Mesendoderm (in vitro differentiated cells): Measurements from ENCODE around the gene TEX38.

Experiments
- DNase-seq: peaks from one replicate; pipeline ENCODE4 v3.0.0; 2013
- H2AK5ac ChIP-seq: 2 replicates; pipeline ENCODE4 v1.6.1; 2013; ENCODE audit warnings: low read length, inconsistent platforms
- H2BK120ac ChIP-seq: 2 replicates; pipeline ENCODE4 v1.6.1; 2013; ENCODE audit warnings: low read depth, mild to moderate bottlenecking, low read length, moderate library complexity, mixed read lengths
- H2BK15ac ChIP-seq: replicated peaks from 2 replicates; pipeline ENCODE4 v1.6.1; 2013; ENCODE audit warnings: low read depth, mild to moderate bottlenecking, moderate library complexity
- H2BK5ac ChIP-seq: 2 replicates; pipeline ENCODE4 v1.6.1; 2013; ENCODE audit warnings: low read length, inconsistent platforms
- H3K18ac ChIP-seq: 2 replicates; pipeline ENCODE4 v1.6.1; 2013; ENCODE audit warnings: mild to moderate bottlenecking, low read length, mixed read lengths
- H3K23ac ChIP-seq: one replicate; pipeline ENCODE4 v1.6.1; 2013; ENCODE audit warnings: low read length
- H3K27ac ChIP-seq: 2 replicates; pipeline ENCODE4 v1.5.1; 2013; ENCODE audit warnings: low read depth, mild to moderate bottlenecking, inconsistent platforms, low read length, moderate library complexity
- H3K27me3 ChIP-seq: 2 replicates; pipeline ENCODE4 v1.6.1; 2013; ENCODE audit warnings: low read length, control low read depth, mild to moderate bottlenecking, inconsistent platforms; ENCODE audit not compliant: insufficient read depth, poor library complexity
- H3K36me3 ChIP-seq: 2 replicates; pipeline ENCODE4 v1.6.1; 2013; ENCODE audit warnings: low read length, inconsistent platforms; ENCODE audit not compliant: control insufficient read depth, insufficient read depth
- H3K4ac ChIP-seq: one replicate; pipeline ENCODE4 v1.6.1; 2013; ENCODE audit warnings: low read depth, mild to moderate bottlenecking, low read length, moderate library complexity
- H3K4me1 ChIP-seq: 2 replicates; pipeline ENCODE4 v1.6.1; 2013; ENCODE audit warnings: low read depth, low read length, inconsistent platforms; ENCODE audit not compliant: control insufficient read depth
- H3K4me2 ChIP-seq: 2 replicates; pipeline ENCODE4 v1.6.1; 2013; ENCODE audit warnings: low read length
- H3K4me3 ChIP-seq: 2 replicates; pipeline ENCODE4 v1.5.1; 2013; ENCODE audit warnings: mild to moderate bottlenecking, low read length
- H3K56ac ChIP-seq: one replicate; pipeline ENCODE4 v1.6.1; 2013; ENCODE audit warnings: low read length
- H3K79me1 ChIP-seq: 2 replicates; pipeline ENCODE4 v1.6.1; 2013; ENCODE audit warnings: low read length, inconsistent platforms
- H3K79me2 ChIP-seq: 2 replicates; pipeline ENCODE4 v1.6.1; 2013; ENCODE audit warnings: mild to moderate bottlenecking, low read length; ENCODE audit not compliant: control insufficient read depth, insufficient read depth
- H3K9ac ChIP-seq: 2 replicates; pipeline ENCODE4 v1.6.1; 2013; ENCODE audit warnings: low read length, inconsistent platforms
- H4K5ac ChIP-seq: one replicate; pipeline ENCODE4 v1.6.1; 2013; ENCODE audit warnings: low read length
- H4K8ac ChIP-seq: one replicate; pipeline ENCODE4 v1.6.1; 2013; ENCODE audit warnings: low read depth, mild to moderate bottlenecking, control low read depth, low read length, moderate library complexity
- WGBS: extraction: QIAGEN DNeasy Blood & Tissue Kit; methylation state at CpG from one replicate; pipeline ENCODE4 v1.1.7; 2013; ENCODE audit warnings: low lambda C conversion rate, missing lambda C conversion rate; ENCODE audit not compliant: insufficient coverage; ENCODE audit errors: extremely low coverage; 5-methylcytosine and 5-hydroxymethylcytosine counted together

The TEX38 gene

GRCh38 chr1:46667782-46668760 lies 3.6 kb upstream of the TEX38 start, which contains the start of gene ATPAF1:
Gene ATPAF1 (minus strand): TSS chr1:46668364. CDS start chr1:46668322, 42 bp downstream.
- peak within 1 kb of the TSS; percentile 99 for H4K5ac ChIP-seq
- peak within 1 kb of the TSS; percentile 61 for H3K4me3 ChIP-seq
- H4K8ac ChIP-seq = no peak within 1 kb of the TSS
- H2BK120ac ChIP-seq = no peak within 1 kb of the TSS
- H3K27ac ChIP-seq = peak within 1 kb of the TSS; percentile 55
- no peaks in the 10 kb centered on the region for H3K27me3 ChIP-seq
- peaks cover 6% of the 10 kb centered on the region for H3K79me1 ChIP-seq
- peak within 1 kb of the TSS; percentile 91 for H3K56ac ChIP-seq
- peaks cover 2% of the 10 kb centered on the region for H3K79me2 ChIP-seq
- peaks cover 4% of the 10 kb centered on the region for H3K4me1 ChIP-seq
- no CpG with 5 or more reads among the region's 96 CpGs for WGBS
- peak within 1 kb of the TSS; percentile 62 for H2AK5ac ChIP-seq
- peak; percentile 93 for DNase-seq
- peak within 1 kb of the TSS; percentile 52 for H3K18ac ChIP-seq
- peak within 1 kb of the TSS; percentile 16 for H3K23ac ChIP-seq
- peak within 1 kb of the TSS; percentile 82 for H3K9ac ChIP-seq
- H3K4ac ChIP-seq = peak within 1 kb of the TSS; percentile 38
- no peak within 1 kb of the TSS for H2BK5ac ChIP-seq
- H2BK15ac ChIP-seq = no peak within 1 kb of the TSS
- H3K36me3 ChIP-seq = no peaks in the 10 kb centered on the region
- H3K4me2 ChIP-seq = peak within 1 kb of the TSS; percentile 99

- H3K79me2 ChIP-seq = peaks cover 2% of the 10 kb centered on the region
- no peak overlapping the region for H3K4me2 ChIP-seq
- H2BK120ac ChIP-seq = no peak overlapping the region
- no peak overlapping the region for H2BK5ac ChIP-seq
- DNase-seq = no peak
- WGBS = no CpG with 5 or more reads among the region's 1 CpG
- H3K4me1 ChIP-seq = peaks cover 4% of the 10 kb centered on the region
- no peak overlapping the region for H4K5ac ChIP-seq
- H3K18ac ChIP-seq = no peak overlapping the region
- H3K79me1 ChIP-seq = peaks cover 6% of the 10 kb centered on the region
- no peak overlapping the region for H3K23ac ChIP-seq
- H3K27ac ChIP-seq = no peak overlapping the region
- H4K8ac ChIP-seq = no peak overlapping the region
- no peaks in the 10 kb centered on the region for H3K36me3 ChIP-seq
- no peaks in the 10 kb centered on the region for H3K27me3 ChIP-seq
- H2BK15ac ChIP-seq = no peak overlapping the region
- no peak overlapping the region for H3K9ac ChIP-seq
- no peak overlapping the region for H3K56ac ChIP-seq
- H3K4me3 ChIP-seq = no peak overlapping the region
- H2AK5ac ChIP-seq = no peak overlapping the region
- no peak overlapping the region for H3K4ac ChIP-seq
Measured at GRCh38 chr1:46670134-46670533, 1.5 kb upstream of the TEX38 start.

- Histone ChIP-seq H2BK5ac (no peak overlapping the region), H3K79me2 (no peaks in the 10 kb centered on the region), H3K18ac (no peak overlapping the region), H2AK5ac (no peak overlapping the region), H3K4me2 (no peak overlapping the region), H3K56ac (no peak overlapping the region), H3K79me1 (peaks cover under 1% of the 10 kb centered on the region), H3K23ac (no peak overlapping the region), H3K36me3 (peaks cover 3% of the 10 kb centered on the region), H3K4ac (no peak overlapping the region), H3K27me3 (no peaks in the 10 kb centered on the region), H2BK120ac (no peak overlapping the region), H4K8ac (no peak overlapping the region), H3K4me1 (peaks cover 2% of the 10 kb centered on the region), H4K5ac (no peak overlapping the region), H3K4me3 (no peak overlapping the region), H2BK15ac (no peak overlapping the region), H3K27ac (no peak overlapping the region), H3K9ac (no peak overlapping the region)
- no CpG with 5 or more reads among the region's 8 CpGs for WGBS
- no peak for DNase-seq
Measured at GRCh38 chr1:46672696-46673095, 1.0 kb downstream of the TEX38 start.

GRCh38 chr1:46673749-46674182 lies 2.1 kb downstream of the TEX38 start:
- H3K4me1 ChIP-seq = peaks cover 2% of the 10 kb centered on the region
- WGBS = no CpG with 5 or more reads among the region's 4 CpGs
- H3K27me3 ChIP-seq = no peaks in the 10 kb centered on the region
- H4K5ac ChIP-seq = no peak overlapping the region
- no peak overlapping the region for H3K4ac ChIP-seq
- no peak overlapping the region for H3K9ac ChIP-seq
- H3K4me3 ChIP-seq = no peak overlapping the region
- H3K79me1 ChIP-seq = no peaks in the 10 kb centered on the region
- H3K23ac ChIP-seq = no peak overlapping the region
- H2AK5ac ChIP-seq = no peak overlapping the region
- no peak overlapping the region for H2BK15ac ChIP-seq
- H3K79me2 ChIP-seq = no peaks in the 10 kb centered on the region
- H3K4me2 ChIP-seq = no peak overlapping the region
- no peak overlapping the region for H3K56ac ChIP-seq
- no peak overlapping the region for H3K27ac ChIP-seq
- H2BK120ac ChIP-seq = no peak overlapping the region
- no peak overlapping the region for H4K8ac ChIP-seq
- H3K36me3 ChIP-seq = peaks cover 3% of the 10 kb centered on the region
- no peak overlapping the region for H2BK5ac ChIP-seq
- no peak for DNase-seq
- no peak overlapping the region for H3K18ac ChIP-seq

- no peak overlapping the region for H4K8ac ChIP-seq
- no peak overlapping the region for H2AK5ac ChIP-seq
- no peak overlapping the region for H3K23ac ChIP-seq
- peak; percentile 71 for DNase-seq
- no peak overlapping the region for H3K4me3 ChIP-seq
- H4K5ac ChIP-seq = no peak overlapping the region
- no peak overlapping the region for H3K27ac ChIP-seq
- H2BK5ac ChIP-seq = no peak overlapping the region
- H3K36me3 ChIP-seq = peaks cover 5% of the 10 kb centered on the region
- no peaks in the 10 kb centered on the region for H3K79me1 ChIP-seq
- no peak overlapping the region for H3K18ac ChIP-seq
- H3K27me3 ChIP-seq = no peaks in the 10 kb centered on the region
- WGBS = no CpG with 5 or more reads among the region's 1 CpG
- no peak overlapping the region for H2BK120ac ChIP-seq
- no peak overlapping the region for H3K56ac ChIP-seq
- no peak overlapping the region for H3K4ac ChIP-seq
- H3K79me2 ChIP-seq = no peaks in the 10 kb centered on the region
- peaks cover 2% of the 10 kb centered on the region for H3K4me1 ChIP-seq
- H3K4me2 ChIP-seq = no peak overlapping the region
- H3K9ac ChIP-seq = no peak overlapping the region
- H2BK15ac ChIP-seq = no peak overlapping the region
Measured at GRCh38 chr1:46675549-46676314, 4.1 kb downstream of the TEX38 start.
